Measurements from ENCODE around the gene AQR. TPM values are rescaled to one million over a fixed set of nuclear protein-coding genes. Genes with fewer than 3 reads are reported as not detected.

Gene AQR
- total RNA-seq, 1 experiment from 2014 or later: 62.1 TPM

- Mint-ChIP-seq H3K27me3 (ENCODE audit: low read depth) (no peaks in the 10 kb centered on the region), H3K4me3 (no peak overlapping the region), H3K36me3 (peaks cover 40% of the 10 kb centered on the region), H3K9me3 (no peaks in the 10 kb centered on the region), H3K4me1 (no peaks in the 10 kb centered on the region), H3K27ac (no peak overlapping the region)
- no peak for DNase-seq (ENCODE audit: low spot score)
- ChIA-PET POLR2A (no interaction called here), CTCF (no interaction called here)
- ATAC-seq: no peak
- TF ChIP-seq FOXJ3 (CRISPR knock-in tag; IDR thresholded peaks at IDR 0.05; ENCODE audit: borderline replicate concordance): no peak
- no peak for TF ChIP-seq ETV6 (CRISPR knock-in tag; IDR thresholded peaks at IDR 0.05)
These were observed 113.6 kb downstream of the AQR start for GRCh38 chr15:34855893-34856292.

GRCh38 chr15:34855413-34855812 lies 114.1 kb downstream of the AQR start:
- H3K36me3 Mint-ChIP-seq: peaks cover 40% of the 10 kb centered on the region
- H3K9me3 Mint-ChIP-seq: no peaks in the 10 kb centered on the region
- TF ChIP-seq NFE2L1 (CRISPR knock-in tag; IDR thresholded peaks at IDR 0.05): no peak
- TF ChIP-seq ZNF532 (CRISPR knock-in tag; IDR thresholded peaks at IDR 0.05; ENCODE audit: borderline replicate concordance): no peak
- TF ChIP-seq CREM (CRISPR knock-in tag; IDR thresholded peaks at IDR 0.05): no peak
- TF ChIP-seq ATF1 (CRISPR knock-in tag; IDR thresholded peaks at IDR 0.05): no peak
- no peak for TF ChIP-seq SMAD4 (CRISPR knock-in tag; IDR thresholded peaks at IDR 0.05)
- no peak for TF ChIP-seq IRF1 (CRISPR knock-in tag; IDR thresholded peaks at IDR 0.05)
- TF ChIP-seq AFF4 (CRISPR knock-in tag; IDR thresholded peaks at IDR 0.05; ENCODE audit: borderline replicate concordance): no peak
- no peak for TF ChIP-seq ZNF396 (CRISPR knock-in tag; IDR thresholded peaks at IDR 0.05; ENCODE audit: borderline replicate concordance)
- no peak for TF ChIP-seq OVOL2 (CRISPR knock-in tag; IDR thresholded peaks at IDR 0.05; ENCODE audit: borderline replicate concordance)
- TF ChIP-seq STAT6 (CRISPR knock-in tag; conservative IDR thresholded peaks at IDR 0.05; ENCODE audit: low read depth): no peak
- TF ChIP-seq ZNF512 (CRISPR knock-in tag; IDR thresholded peaks at IDR 0.05; ENCODE audit: borderline replicate concordance): no peak
- TF ChIP-seq HMGA2 (CRISPR knock-in tag; IDR thresholded peaks at IDR 0.05): no peak
- no peak for TF ChIP-seq ZMAT4 (CRISPR knock-in tag; IDR thresholded peaks at IDR 0.05)
- no peak for TF ChIP-seq ZNF138 (CRISPR knock-in tag; conservative IDR thresholded peaks at IDR 0.05)
- H3K4me1 Mint-ChIP-seq: no peaks in the 10 kb centered on the region
- no peak overlapping the region for H3K27ac Mint-ChIP-seq
- ATAC-seq: no peak
- POLR2A ChIA-PET: no interaction called here
- H3K4me3 Mint-ChIP-seq: no peak overlapping the region
- H3K27me3 Mint-ChIP-seq (ENCODE audit: low read depth): no peaks in the 10 kb centered on the region
- no peak for DNase-seq (ENCODE audit: low spot score)
- CTCF ChIA-PET: no interaction called here

Measured in WTC11 (cell line).